ENCODE data around the gene TMCC1. TPM values are rescaled to one million over a fixed set of nuclear protein-coding genes. Genes with fewer than 3 reads are reported as not detected.
"Not testable (repeated sequence)": the region's sequence is repeated elsewhere in the genome, so short reads cannot be mapped to it uniquely, and the experiment has no call there.

The TMCC1 gene
- total RNA-seq, 1 donor = 11.2 TPM

- no peak for TF ChIP-seq CTCF (IDR thresholded peaks at IDR 0.05; ENCODE audit: insufficient read depth, low read depth, low read length)
- H3K4me3 ChIP-seq (ENCODE audit: low read depth, low read length) = no peak overlapping the region
- DNase-seq (ENCODE audit: low read depth) = no peak
Measured at GRCh38 chr3:129878355-129878754, 15.2 kb downstream of the TMCC1 start.

DNA sequence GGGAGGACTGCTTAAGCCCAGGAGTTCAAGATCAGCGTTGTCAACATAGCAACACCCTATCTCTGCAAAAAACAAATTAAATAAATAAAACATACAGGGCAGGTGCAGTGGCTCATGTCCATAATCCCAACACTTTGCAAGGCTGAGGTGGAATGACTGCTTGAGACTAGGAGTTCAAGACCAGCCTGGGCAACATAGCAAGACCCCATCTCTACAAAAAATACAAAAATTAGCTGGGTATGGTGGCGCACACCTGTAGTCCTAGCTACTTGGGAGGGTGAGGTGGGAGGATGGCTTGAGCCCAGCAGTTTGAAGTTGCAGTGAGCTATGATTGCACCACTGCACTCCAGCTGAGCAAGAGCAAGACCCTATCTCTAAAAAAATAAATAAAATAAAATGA is 19.0 kb downstream of the TMCC1 start:
- H3K4me3 ChIP-seq (ENCODE audit: low read depth, low read length); DNase-seq (ENCODE audit: low read depth): not testable (repeated sequence)

- no peak for TF ChIP-seq CTCF (IDR thresholded peaks at IDR 0.05; ENCODE audit: insufficient read depth, low read depth, low read length)
- H3K4me3 ChIP-seq (ENCODE audit: low read depth, low read length) = no peak overlapping the region
- DNase-seq (ENCODE audit: low read depth) = no peak
Measured at GRCh38 chr3:129868912-129869311, 24.6 kb downstream of the TMCC1 start.

DNA sequence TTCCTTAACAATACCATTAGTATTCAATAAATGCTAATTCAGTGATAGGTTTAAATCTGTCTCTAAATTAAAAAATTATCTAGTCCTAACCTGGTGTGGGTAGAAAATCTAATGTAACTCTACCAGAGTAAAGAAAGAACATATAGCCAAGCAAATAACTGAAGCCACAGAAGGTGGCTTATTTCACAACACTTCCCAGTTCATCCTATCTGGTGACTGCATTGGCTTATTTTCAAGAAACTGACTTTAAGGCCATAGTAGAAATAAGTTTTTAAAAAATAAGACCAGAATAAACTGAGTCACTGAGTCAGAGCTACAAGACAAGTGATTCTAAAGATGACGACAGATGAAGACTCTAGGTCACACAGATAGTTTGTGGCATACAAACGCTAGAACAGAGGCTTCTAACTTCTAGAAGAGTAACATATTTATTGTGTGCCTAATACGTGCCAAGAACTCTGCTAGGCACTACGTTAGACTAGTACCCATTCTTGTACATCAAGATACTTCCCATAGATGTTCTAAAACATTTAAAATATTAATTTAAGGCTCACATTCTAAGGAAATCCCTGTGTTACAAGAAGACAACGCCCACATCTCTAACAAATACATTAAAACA is 25.9 kb downstream of the TMCC1 start:
- no peak overlapping the region for H3K4me3 ChIP-seq (ENCODE audit: low read depth, low read length)
- peak; percentile 36 for DNase-seq (ENCODE audit: low read depth)
- TF ChIP-seq CTCF (IDR thresholded peaks at IDR 0.05; ENCODE audit: insufficient read depth, low read depth, low read length) = no peak

- TF ChIP-seq CTCF (IDR thresholded peaks at IDR 0.05; ENCODE audit: insufficient read depth, low read depth, low read length) = no peak
- H3K4me3 ChIP-seq (ENCODE audit: low read depth, low read length) = no peak overlapping the region
- DNase-seq (ENCODE audit: low read depth) = no peak
Measured at GRCh38 chr3:129865806-129866205, 27.7 kb downstream of the TMCC1 start.

- H3K4me3 ChIP-seq (ENCODE audit: low read depth, low read length) = no peak overlapping the region
- DNase-seq (ENCODE audit: low read depth) = no peak
- TF ChIP-seq CTCF (IDR thresholded peaks at IDR 0.05; ENCODE audit: insufficient read depth, low read depth, low read length) = no peak
Measured at GRCh38 chr3:129864519-129864918, 29.0 kb downstream of the TMCC1 start.

- TF ChIP-seq CTCF (IDR thresholded peaks at IDR 0.05; ENCODE audit: insufficient read depth, low read depth, low read length) = no peak
- DNase-seq (ENCODE audit: low read depth) = no peak
- H3K4me3 ChIP-seq (ENCODE audit: low read depth, low read length) = no peak overlapping the region
Measured at GRCh38 chr3:129859272-129859671, 34.2 kb downstream of the TMCC1 start.
